CMK (cell line): Measurements from ENCODE around the gene MED9.

Experiments
- DNase-seq: peaks from one replicate; pipeline ENCODE4 v3.0.0-alpha.2; 2010; ENCODE audit warnings: low read depth

MED9 gene

DNA sequence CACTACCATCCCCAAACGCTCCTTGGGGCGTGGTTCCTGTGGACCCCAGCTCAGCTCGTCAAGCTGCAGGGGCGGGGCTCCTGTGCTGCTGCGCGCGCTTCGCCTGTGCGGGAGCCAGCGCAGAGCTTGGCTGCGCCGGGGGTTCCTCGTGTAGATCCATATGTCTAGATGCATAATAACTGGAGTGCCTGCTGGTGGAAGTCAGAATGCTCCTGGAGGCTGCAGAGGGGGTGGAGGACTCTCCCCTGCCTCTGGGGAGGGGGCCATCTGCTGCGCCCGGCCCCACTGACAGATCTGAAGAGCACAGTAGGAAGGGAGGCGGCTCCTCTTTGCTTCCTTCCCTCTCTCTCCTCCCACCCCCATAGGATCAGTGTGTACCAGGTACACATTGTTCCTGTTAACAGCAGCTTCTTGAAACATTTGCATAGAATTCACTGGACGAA is 14.8 kb downstream of the MED9 start:
- DNase-seq = no peak

- no peak for DNase-seq
Measured at GRCh38 chr17:17492085-17492484, 15.3 kb downstream of the MED9 start.

DNA sequence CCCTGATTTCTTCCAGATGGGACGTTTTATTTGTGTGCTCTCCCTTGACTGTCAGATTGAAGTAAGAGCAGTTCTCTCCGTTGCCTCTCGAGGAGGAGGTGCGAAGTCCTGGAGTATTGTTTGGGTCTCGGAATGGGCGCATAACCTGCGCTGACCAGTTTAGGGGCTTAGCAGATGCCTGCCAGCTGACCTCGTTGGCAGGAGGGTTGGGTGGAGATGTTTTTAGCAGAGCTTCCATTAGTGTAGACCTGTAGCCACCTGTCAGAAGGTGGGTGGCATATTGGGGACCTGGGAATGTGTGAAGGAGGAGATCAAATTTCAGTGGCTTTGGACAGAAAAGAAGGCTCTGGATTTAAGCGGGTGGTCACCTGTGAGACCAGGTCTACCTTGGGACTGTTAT is 15.8 kb downstream of the MED9 start:
- DNase-seq = no peak

DNA sequence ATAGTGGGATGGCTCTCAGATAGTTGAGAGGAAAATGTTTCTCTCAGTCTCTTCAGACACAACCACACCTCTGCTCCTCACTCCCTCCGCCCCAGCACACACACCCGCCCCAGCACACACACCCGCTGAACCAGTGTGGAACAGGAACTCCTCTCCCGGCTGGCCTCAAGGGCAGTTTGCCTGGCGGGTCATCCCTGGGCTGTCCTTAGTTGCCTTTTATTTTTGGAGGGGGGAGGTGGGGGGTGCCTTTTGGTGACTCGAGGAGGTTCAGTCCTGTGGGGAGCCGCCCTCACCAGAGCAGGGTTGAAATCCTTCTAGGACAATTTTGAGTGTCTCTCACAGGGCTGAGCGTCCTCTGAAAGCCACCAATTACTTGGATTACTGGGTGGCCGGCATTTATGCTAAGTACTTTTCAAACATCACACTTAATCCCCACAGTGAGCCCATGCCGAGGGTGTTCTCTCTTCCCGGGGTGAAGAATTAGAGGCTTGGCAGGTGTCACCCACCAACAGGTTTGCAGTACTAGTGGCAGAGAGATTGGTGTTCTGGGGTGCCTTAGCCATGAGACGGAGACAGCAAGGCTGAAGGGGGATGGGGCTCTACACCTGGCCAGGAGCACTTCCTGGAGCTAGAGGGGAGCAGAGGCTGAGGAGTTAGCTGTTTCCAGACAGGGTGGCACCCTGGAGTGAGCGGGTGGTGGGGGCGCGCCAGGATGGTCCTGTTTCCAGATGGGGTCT is 16.6 kb downstream of the MED9 start:
- DNase-seq = no peak

- no peak for DNase-seq
Measured at GRCh38 chr17:17493986-17494466, 17.2 kb downstream of the MED9 start.

GRCh38 chr17:17494499-17494869 is 17.7 kb downstream of the MED9 start:
- no peak for DNase-seq

DNA sequence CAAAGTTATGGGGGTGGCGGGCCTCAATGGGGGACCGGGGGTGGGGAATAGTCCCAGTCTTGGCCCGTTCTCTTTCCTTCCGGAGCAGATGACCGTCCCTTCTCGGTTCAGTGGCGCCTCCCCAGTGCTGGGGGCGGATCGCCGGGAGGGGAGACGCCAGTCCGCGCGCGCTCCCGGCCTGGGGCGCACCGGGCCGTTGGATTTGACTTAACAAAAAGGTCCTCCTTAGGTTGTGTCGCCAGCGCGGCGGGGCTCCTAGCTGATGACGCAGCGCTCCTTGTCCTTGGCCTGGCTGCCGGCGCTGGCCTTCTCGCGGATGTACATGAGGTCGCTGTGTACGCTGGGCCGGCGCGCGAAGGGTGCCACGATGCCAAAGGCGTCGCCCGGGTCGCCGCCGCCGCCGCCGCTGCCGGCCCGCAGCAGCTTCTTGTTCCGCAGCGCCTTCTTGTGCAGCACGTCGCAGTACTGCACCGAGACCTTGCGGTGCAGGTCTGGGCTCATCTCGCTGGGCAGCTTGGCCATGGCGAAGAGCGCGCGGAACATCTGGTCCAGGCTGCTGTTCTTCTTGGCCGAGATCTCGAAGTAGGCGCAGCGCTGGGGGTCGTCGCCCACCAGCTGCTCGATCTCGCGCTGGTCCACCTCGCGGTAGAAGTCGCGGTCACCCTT is 18.2 kb downstream of the MED9 start:
- no peak for DNase-seq

DNA sequence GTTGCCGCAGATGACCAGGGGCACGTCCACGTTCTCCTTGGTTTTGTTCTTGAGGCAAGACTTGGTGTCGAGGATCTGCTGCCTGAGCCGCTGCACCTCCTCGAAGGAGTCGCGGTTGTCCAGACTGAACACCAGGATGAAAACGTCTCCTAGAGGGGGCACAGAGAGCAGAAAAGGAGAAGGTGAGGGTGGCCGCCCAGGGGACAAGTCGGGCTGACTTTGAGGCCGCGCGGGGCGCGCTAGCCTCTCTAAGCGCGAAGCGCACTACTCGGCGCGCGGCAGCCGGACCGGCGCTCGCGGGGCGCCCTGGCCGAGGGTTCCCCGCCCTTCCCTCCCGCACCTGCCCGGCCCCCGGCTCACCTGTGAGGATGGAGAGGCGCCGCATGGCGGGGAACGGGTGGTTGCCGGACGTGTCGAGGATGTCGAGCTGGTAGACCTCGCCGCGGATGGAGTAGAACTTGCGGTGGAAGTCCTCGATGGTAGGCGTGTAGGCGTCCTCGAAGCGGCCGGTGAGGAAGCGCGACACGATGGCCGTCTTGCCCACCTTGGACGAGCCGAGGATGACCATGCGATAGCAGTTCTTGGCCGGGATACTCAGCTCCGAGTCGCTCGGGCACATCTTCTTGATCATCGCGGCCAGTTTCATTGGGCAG is 18.9 kb downstream of the MED9 start:
- DNase-seq = no peak

DNA sequence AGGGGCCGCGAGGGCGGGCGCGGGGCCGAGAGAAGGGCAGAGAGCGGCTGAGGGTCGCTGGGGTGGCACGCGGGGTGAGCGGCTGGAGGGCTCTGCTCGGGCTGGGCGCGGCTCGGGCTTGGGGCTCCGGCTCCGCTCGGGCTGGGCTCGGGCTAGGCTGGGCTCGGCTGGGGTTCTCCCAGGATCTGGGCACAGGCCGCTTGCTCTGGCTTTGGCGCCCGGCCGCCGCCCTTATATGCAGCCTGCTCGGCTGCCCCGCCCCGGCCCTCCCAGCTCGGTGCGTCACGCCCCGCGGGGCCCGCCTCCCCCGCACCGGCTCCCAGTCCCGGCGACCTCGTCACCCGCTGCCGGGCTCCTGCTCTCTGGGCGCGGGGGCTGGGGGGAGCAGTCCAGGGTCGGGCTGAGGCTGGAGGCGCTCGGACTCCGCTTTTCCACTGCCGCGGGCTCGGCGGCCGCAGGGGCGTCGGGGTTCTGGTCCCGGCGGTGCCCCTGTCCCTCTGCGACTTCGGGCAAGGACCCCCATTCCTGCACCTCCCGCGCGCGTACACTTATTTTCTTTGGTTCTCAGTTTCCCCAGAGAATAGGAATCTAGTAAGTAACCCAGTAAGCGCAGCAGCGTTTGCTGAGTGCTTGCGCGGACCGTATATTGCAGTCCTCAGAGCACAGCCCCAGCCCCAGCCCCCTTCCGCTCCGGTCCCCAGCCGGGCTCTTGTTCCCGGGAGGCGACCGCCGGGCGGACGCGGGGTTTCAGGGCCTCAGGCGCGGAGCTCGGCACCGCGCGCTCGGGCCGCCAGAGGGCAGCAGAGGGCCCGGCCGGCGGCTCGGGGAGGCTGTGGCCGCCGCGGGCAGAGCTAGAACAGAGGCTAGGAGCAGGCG is 19.6 kb downstream of the MED9 start, which contains the start of gene RASD1:
Gene RASD1 (minus strand): TSS at position 207 of the 876 bp plus-strand sequence. CDS start 214 bp downstream, outside the sequence.
- peak; percentile 60 for DNase-seq

DNA sequence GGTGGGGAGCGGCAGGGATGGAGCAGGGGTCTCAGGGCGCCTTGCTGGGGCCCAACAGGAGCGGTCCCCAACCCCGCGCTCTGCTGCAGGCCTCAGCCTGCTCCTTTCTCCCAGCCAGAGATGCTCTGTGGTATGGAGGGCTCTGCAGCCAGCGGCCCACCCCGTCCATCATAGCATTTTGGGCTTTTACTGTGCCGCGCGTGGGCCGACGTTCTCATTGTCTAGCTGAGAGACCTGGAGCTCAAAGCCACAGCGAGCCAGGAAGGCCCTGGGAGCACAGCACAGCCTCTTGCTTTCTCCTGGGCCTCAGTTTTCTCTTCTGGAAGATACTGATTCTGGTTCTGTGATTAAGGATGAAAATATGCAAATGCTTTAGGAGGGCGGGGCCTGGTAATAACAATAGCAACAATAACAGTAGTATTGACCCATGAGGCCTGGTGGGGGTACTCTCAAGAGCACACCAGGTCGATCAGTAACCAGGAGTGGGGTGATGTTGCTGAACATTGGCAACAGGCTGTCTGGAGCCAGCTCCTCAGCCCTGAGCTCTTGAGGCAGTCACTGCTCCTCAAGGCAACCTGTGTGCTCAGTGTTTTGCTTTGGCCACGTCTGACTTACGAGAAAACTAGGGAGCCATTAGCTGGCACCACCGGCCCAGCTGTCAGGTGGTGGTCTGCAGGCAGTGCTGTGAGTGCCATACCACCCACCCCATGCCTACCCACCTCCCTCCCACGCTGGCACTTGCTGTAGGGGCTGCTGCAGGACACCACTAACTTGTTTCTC is 20.5 kb downstream of the MED9 start:
- no peak for DNase-seq

- DNase-seq = no peak
Measured at GRCh38 chr17:17497845-17498520, 21.2 kb downstream of the MED9 start.

DNA sequence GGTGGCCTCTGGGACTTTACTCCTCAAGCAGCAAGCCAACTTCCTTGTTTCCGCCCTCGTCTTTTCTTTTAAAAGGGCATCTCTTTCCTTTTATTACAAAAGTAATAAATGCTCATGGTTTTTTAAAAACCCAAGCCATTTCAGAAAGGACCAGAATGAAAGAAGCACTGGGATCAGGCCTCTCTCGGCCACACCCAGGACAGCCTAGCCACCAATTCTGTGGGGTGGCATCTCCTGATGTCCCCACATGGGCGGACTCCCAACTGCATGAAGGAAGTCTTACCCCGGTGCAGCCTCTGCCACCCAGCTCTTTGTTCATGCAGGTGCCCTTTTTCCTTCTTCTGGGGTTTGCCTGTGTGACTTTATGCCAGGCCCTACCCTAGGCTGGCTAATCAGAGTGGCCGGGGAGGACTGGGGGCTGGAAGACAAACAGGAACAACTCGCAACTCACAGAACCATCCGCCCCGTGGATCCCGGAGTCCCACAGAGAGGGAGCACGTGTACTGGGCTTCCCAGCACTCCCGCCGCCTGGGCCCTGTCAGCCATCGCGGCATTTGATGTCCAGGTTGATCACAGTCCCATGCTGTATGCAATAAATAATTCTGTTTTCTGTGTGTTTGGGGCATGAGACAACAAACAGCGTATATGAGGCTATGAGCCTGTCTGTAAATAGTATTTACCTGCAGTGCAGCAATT is 22.0 kb downstream of the MED9 start:
- no peak for DNase-seq

DNA sequence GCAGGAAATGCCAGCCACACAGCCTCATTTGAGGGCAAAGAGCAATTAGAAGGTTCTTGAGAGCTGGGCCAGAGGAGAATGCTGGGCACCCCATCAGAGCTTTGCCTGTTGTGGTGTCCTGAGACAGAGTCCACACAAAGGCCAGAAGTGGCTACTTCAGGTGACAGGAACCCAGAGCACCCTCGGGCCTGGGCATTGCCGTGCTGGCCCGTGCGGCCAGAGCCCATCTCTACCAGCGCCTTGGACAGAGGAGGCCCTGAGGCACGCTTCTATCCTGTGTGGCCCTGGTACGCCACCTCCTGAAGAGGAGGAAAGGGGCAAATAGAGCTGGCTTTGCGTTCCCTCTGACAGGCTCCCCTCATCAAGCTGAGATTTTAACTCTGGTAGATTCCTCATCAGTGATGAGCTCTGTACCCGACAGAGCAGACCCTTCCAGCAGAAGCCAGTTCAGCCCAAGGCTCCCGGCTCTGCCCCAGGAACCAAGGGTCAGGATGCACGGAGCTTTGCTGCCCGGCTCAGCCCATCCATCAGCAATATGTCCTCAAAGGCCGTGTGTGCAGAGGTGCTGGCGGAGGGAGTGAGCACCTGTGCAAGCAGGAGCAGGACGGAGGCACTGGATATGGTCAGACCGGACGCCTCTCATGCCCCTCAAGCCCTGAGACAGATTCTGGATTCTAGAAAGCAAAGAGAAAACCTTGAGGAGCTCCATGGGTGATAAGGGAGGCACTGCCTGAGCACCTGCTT is 22.8 kb downstream of the MED9 start:
- no peak for DNase-seq

DNA sequence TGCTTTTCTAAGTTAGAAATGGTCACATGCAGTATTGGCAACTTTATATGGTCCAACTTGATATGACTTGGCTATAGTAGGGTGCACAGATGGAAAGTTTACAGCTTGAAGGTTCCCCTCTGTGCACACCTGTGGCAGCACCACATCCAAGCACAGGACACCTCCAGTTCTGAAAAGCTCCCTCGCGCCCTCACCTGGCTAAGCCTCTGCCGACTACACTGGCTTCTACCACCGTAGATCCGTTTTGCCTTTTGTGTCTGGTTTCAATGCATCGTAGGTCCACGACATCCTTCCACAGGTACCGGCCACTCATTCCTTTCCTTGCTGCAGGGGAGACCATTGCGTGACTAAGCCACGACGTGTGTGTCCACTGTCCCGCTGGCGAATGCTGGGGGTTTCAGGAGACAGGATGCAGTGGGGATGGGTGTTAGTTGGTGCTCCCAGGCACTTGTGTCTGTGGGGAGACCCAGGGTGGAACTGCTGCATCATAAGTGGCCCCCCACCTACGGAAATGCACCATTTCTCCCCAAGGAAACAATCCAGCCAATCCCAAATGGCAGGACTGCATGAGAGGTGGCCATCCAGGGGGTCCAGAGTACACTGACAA is 24.3 kb downstream of the MED9 start:
- DNase-seq = no peak

- no peak for DNase-seq
Measured at GRCh38 chr17:17502741-17503565, 26.2 kb downstream of the MED9 start.

DNA sequence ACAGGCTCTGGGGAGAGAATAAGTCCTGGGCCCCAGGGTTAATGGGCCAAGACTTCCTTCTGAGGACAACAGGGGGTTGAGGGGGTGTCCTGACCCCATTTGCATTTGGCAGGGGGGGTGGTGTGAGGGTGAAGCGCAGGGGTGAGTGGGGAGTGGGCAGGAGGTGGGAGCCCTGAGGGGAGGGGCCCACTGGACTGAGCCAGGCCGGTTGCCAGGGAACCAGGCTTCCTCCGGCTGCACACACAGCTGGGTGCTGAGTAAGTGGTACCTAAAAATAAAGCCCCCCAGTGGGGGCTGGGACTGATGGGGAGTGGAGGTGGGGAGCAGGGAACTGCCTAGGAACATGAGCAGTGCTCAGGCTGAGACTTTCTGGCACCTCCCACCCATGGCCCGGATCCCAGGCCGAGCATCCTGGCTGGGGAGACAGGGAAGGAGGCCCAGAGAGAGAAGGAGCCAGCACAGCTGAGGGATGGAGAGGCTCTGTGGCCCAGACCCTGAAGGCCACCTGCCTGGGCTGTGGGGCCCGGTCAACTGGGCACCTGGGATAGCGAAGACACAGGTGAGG is 26.8 kb downstream of the MED9 start:
- no peak for DNase-seq

GRCh38 chr17:17504341-17505140 is 27.7 kb downstream of the MED9 start:
- no peak for DNase-seq
